Measurements from ENCODE around the gene CREB5.

- no peak for TF ChIP-seq CTCF (IDR thresholded peaks at IDR 0.05 in 4 of 5, conservative IDR thresholded peaks at IDR 0.05 in 1 of 5)
- no peak for TF ChIP-seq POLR2A (IDR thresholded peaks at IDR 0.05)
Measured at GRCh38 chr7:28586736-28587135, 174.4 kb downstream of the CREB5 start.

All from gastrocnemius medialis (tissue), 4 donors.